ENCODE measurements around the gene RBFOX1. TPM values are rescaled to one million over a fixed set of nuclear protein-coding genes. Genes with fewer than 3 reads are reported as not detected.
"Not testable (repeated sequence)": the region's sequence is repeated elsewhere in the genome, so short reads cannot be mapped to it uniquely, and the experiment has no call there.

Gene RBFOX1
- total RNA-seq, 1 donor from 2014 or later: 0.69 TPM

DNA sequence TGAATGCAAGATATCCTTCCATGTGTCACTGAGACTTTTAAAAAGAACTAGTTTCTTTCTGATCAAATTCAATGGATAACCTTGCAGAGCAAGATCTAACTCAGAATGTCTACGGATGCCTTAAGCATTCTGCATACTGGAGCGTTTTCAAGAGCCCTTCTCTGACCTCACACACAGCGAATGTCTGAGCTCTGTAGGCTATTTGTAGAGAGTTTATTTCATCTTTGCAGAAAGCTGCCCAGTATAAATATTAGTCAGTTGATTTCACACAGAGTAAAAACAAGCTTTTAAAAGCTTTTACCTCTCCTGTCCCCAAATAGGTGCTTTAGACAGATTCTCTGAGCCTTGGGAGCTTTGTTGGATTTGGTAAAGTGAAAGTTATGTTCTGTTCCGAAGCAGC is 165.0 kb downstream of the RBFOX1 start:
- Mint-ChIP-seq H3K27me3 (ENCODE audit: unreplicated experiment) (no peaks in the 10 kb centered on the region), H3K36me3 (ENCODE audit: low read depth, unreplicated experiment) (no peaks in the 10 kb centered on the region), H3K27ac (ENCODE audit: unreplicated experiment) (no peak overlapping the region), H3K4me3 (ENCODE audit: unreplicated experiment) (no peak overlapping the region), H3K9me3 (ENCODE audit: unreplicated experiment) (peaks cover 4% of the 10 kb centered on the region), H3K4me1 (ENCODE audit: unreplicated experiment) (no peaks in the 10 kb centered on the region)
- DNase-seq (ENCODE audit: low spot score): no peak
- TF ChIP-seq, protein P1, sequence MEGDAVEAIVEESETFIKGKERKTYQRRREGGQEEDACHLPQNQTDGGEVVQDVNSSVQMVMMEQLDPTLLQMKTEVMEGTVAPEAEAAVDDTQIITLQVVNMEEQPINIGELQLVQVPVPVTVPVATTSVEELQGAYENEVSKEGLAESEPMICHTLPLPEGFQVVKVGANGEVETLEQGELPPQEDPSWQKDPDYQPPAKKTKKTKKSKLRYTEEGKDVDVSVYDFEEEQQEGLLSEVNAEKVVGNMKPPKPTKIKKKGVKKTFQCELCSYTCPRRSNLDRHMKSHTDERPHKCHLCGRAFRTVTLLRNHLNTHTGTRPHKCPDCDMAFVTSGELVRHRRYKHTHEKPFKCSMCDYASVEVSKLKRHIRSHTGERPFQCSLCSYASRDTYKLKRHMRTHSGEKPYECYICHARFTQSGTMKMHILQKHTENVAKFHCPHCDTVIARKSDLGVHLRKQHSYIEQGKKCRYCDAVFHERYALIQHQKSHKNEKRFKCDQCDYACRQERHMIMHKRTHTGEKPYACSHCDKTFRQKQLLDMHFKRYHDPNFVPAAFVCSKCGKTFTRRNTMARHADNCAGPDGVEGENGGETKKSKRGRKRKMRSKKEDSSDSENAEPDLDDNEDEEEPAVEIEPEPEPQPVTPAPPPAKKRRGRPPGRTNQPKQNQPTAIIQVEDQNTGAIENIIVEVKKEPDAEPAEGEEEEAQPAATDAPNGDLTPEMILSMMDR (IDR thresholded peaks at IDR 0.05; ENCODE audit: unreplicated experiment): no peak

DNA sequence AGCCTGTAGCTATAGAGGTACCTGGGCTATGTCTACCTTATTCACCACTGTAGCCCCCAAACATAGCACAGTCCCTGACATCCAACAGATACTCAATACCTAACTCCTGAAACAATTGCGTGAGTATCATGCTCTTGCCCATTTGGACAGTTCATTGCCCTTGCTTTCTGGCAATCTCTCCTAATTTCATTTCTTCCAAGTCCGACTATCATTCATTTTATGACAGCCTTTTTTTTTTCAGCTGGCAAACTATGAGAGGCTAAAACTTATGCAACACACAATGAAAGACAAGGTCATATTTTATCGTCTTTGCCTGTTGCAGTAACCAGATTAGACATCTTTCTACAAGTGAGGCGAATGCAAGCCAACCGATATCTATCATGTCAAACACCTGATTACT is 169.2 kb downstream of the RBFOX1 start:
- DNase-seq (ENCODE audit: low spot score): no peak
- no peaks in the 10 kb centered on the region for H3K4me1 Mint-ChIP-seq (ENCODE audit: unreplicated experiment)
- H3K27ac Mint-ChIP-seq (ENCODE audit: unreplicated experiment): no peak overlapping the region
- TF ChIP-seq, protein P1 (IDR thresholded peaks at IDR 0.05; ENCODE audit: unreplicated experiment): no peak
- H3K27me3 Mint-ChIP-seq (ENCODE audit: unreplicated experiment): no peaks in the 10 kb centered on the region
- H3K4me3 Mint-ChIP-seq (ENCODE audit: unreplicated experiment): no peak overlapping the region
- no peaks in the 10 kb centered on the region for H3K36me3 Mint-ChIP-seq (ENCODE audit: low read depth, unreplicated experiment)
- H3K9me3 Mint-ChIP-seq (ENCODE audit: unreplicated experiment): peaks cover 4% of the 10 kb centered on the region

DNA sequence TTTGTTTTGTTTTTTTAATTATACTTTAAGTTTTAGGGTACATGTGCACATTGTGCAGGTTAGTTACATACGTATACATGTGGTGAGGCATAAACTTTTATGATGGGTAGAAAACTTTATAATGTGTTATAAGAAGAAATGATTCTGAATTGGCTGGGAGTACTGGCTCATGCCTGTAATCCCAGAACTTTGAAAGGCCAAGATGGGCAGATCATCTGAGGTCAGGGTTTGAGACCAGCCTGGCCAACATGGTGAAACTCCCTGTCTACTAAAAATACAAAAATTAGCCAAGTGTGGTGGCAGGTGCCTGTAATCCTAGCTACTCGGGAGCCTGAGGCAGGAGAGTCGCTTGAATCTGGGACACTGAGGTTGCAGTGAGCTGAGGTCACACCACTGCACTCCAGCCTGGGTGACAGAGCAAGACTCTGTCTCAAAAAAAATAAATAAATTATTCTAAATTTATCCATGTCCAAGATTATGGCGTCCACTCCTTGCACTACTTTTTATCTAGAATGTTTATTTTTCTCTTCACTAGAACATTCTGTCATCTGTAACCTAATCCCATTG is 170.0 kb downstream of the RBFOX1 start:
- not testable (repeated sequence) for H3K27ac Mint-ChIP-seq (ENCODE audit: unreplicated experiment); DNase-seq (ENCODE audit: low spot score); H3K27me3 Mint-ChIP-seq (ENCODE audit: unreplicated experiment); H3K9me3 Mint-ChIP-seq (ENCODE audit: unreplicated experiment); H3K36me3 Mint-ChIP-seq (ENCODE audit: low read depth, unreplicated experiment); H3K4me3 Mint-ChIP-seq (ENCODE audit: unreplicated experiment); H3K4me1 Mint-ChIP-seq (ENCODE audit: unreplicated experiment)

DNA sequence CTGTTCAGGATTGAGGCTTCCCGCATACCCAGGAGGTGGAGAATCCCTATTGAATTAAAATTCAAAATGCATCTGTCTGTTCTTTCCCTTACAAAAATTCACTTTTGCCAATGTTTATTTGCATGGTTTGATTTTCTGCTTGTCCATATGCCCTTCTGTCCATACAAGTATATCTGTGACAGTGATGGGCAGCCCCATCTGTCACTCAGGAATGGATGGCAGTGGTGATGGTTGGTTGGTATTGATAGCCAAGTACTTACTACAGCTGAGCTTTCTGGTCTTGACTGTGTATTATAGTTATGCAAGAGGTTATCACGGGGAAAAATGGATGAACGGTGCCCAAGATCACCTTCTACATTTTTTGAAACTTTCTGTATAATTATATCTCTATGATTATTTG is 171.0 kb downstream of the RBFOX1 start:
- no peaks in the 10 kb centered on the region for H3K9me3 Mint-ChIP-seq (ENCODE audit: unreplicated experiment)
- TF ChIP-seq, protein P1 (IDR thresholded peaks at IDR 0.05; ENCODE audit: unreplicated experiment): no peak
- no peaks in the 10 kb centered on the region for H3K4me1 Mint-ChIP-seq (ENCODE audit: unreplicated experiment)
- DNase-seq (ENCODE audit: low spot score): no peak
- H3K4me3 Mint-ChIP-seq (ENCODE audit: unreplicated experiment): no peak overlapping the region
- no peak overlapping the region for H3K27ac Mint-ChIP-seq (ENCODE audit: unreplicated experiment)
- H3K36me3 Mint-ChIP-seq (ENCODE audit: low read depth, unreplicated experiment): no peaks in the 10 kb centered on the region
- H3K27me3 Mint-ChIP-seq (ENCODE audit: unreplicated experiment): no peaks in the 10 kb centered on the region

DNA sequence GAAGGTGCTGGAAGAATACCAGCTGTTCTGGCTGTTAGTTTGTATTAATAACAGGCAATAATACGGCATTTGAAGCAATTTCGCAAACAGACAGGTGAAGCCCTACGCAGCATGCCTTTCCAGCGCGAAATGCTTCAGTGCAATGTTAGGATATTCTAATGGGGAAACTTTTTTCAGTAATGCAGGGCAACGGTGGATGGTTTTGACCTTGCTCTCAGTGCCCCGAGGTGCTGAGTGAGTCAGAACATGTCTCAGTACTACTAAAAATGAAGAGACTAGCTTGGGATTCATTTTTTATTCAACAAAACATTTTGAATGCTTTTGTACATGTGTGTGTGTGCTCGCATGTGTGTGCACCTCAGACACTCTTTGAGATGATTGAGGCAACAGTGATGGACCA is 172.2 kb downstream of the RBFOX1 start:
- H3K4me3 Mint-ChIP-seq (ENCODE audit: unreplicated experiment): no peak overlapping the region
- H3K36me3 Mint-ChIP-seq (ENCODE audit: low read depth, unreplicated experiment): no peaks in the 10 kb centered on the region
- no peaks in the 10 kb centered on the region for H3K27me3 Mint-ChIP-seq (ENCODE audit: unreplicated experiment)
- H3K9me3 Mint-ChIP-seq (ENCODE audit: unreplicated experiment): no peaks in the 10 kb centered on the region
- H3K4me1 Mint-ChIP-seq (ENCODE audit: unreplicated experiment): no peaks in the 10 kb centered on the region
- TF ChIP-seq, protein P1 (IDR thresholded peaks at IDR 0.05; ENCODE audit: unreplicated experiment): no peak
- no peak overlapping the region for H3K27ac Mint-ChIP-seq (ENCODE audit: unreplicated experiment)
- DNase-seq (ENCODE audit: low spot score): no peak

Measured in endothelial cell (in vitro differentiated cells).